SHP77 treated with DMSO at 0.1 percent for 48 hours (cell line): ENCODE data around the gene DHX58.
A peak's percentile ranks its signal among the peaks of the same experiment; 100 is the strongest.

Experiments
- DNase-seq: peaks from one replicate; lab custom pipeline; 2025; lab: John Stamatoyannopoulos, UW

Gene DHX58

DNA sequence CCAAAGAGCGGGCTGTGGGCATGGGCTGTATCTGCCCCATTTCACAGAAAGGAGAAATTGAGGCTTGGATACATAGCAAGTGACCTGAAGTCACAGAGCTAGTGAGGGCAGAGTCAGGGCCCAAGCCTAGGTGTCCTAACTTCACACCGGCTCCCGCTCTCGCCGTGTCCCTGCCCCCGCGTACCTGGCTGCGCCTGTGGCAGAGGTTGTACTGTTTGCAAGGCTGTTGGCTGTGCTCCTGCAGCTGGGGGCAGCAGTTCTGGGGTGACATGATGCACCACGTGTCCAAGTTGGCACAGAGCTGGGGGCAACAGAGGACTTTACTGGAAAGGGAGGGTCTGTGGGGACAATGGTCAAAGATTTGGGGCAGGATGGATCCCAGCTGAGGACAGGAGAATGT lies 3.4 kb downstream of the DHX58 start:
- no peak for DNase-seq

DNA sequence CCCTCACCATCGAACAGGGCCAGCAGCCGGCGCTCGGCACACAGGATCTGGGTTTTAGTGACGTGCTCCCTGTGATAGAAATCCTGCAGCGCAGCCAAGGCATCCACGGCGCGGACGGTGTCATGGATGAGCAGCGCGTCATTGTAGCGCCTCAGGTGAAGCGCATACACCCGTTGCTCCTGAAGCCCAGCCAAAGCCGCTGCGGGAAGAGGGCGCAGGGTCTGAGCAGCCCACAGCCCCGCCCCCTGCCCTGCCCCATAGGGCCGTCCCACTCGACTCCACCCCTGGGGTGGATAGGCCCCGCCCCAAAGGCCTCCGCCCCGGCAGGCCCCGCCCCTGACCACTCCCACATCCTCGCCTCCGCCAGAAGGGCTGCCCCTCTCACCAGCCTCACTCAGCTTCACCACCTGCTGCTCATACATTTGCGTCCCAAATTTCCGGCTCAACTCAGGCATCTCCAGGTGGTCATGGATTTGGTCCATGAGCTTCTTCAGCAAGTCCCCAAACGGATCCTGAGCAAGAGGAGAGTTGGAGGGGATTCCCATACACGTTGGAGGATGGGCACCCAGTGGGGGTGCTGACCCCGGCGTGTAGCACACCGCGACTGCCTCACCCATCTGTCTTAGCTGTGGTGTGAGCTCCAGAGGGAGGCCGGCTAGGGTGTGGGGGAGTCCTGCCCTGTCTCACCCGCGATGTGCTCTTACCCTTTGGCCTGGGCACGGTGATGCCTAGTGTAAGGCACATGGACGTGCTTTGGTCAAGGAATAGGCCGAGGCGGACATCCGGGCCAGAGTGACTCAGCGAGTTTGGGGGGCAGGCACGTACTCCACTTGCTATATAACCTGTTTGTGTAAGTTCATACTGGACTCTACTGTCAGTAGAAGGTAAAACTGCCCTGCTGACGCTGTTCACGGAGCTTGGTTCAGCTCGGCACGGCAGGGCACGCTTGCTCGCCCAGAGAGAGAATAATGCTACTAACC lies 4.6 kb downstream of the DHX58 start:
- DNase-seq, result peak; percentile 78

DNA sequence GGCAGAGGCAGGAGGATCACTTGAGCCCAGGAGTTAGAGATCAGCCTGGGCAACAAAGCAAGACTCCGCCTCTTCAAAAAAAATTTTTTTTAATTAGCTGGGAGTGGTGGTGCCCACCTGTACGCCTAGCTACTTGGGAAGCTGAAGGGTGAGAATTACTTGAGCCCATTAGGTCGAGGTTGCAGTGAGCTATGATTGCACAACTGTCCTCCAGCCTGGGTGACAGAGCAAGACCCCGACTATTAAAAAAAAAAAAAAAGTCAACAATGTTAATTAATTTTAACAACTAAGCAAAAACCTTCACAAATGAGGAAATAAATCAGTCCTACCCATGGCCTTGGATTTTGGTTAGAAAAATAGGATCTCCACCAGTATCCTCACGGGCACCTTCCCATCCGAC lies 5.4 kb downstream of the DHX58 start:
- no peak for DNase-seq

DNA sequence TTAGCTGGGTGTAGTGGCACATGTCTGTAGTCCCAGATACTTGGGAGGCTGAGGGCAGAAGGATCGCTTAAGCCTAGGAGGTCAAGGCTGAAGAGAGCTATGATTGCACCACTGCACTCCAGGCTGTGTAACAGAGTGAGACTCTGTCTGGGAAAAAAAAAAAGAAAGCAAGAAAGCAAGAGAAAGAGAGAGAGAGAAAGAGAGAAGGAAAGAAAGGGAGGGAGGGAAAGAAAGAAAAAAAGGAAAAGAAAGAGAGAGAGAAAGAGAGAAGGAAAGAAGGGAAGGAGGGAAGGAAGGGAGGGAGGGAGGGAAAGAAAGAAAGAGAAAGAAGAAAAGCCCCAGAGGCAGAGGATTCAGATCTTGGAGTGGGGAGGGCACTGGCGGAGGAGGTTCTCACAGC lies 6.5 kb downstream of the DHX58 start:
- no peak for DNase-seq

GRCh38 chr17:42104264-42104663 lies 8.2 kb downstream of the DHX58 start:
- no peak for DNase-seq

GRCh38 chr17:42103221-42103954 lies 9.1 kb downstream of the DHX58 start:
- DNase-seq, result no peak

- peak; percentile 30 for DNase-seq
Observed at GRCh38 chr17:42101513-42102292, 10.8 kb downstream of the DHX58 start.

GRCh38 chr17:42098730-42099399 lies 13.6 kb downstream of the DHX58 start:
- DNase-seq, result no peak

DNA sequence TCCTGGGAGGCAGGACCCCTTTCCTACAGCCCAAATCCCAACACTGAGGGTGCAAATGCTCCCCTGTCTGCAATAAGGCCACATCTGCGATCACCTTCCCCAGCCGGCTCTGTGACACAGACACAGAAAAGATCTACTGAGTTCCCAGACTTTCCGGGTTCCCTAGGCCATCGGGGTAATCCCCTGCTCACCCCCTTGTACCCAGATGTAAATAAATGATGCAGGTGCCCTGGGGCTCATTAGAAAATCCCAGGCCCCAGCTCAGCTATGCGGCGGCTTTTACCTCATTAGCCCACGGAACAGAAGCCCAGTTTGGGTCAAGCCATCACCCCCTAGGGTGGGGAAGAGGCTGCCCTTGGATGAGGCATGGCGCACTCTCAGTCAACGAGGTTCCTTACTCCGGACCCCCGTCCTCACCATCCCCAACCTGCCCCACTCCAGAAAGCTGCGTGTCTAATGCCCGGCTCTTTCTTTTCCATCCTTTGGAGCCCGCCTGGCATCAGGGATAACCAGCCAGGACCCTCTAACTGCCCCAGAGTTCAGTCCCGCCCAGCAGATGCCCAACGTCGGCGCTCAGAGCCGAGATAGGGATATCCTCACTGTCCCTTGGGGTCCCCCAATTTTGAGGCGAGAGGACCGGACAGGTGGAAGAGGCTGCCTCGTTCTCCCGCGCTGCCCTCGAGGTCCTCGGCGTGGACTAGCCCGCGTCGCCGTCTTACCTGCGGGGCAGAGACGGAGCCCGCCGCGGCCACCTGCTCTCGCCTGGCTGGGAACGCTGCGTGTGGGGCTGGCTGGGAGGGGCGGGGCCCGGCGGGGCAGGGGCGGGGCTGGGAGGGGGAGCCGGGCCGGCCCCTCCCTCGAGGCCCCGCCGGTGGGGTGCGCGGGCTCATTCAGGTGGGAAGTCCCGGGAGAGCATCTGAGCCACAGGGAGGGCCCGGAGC lies 14.6 kb downstream of the DHX58 start, which contains the start of gene ZNF385C:
ZNF385C (minus strand) TSS at position 783 of the 941 bp plus-strand sequence. CDS start 35,417 bp downstream, outside the sequence.
- no peak for DNase-seq

- DNase-seq, result no peak
Observed at GRCh38 chr17:42096360-42097111, 16.0 kb downstream of the DHX58 start.

DNA sequence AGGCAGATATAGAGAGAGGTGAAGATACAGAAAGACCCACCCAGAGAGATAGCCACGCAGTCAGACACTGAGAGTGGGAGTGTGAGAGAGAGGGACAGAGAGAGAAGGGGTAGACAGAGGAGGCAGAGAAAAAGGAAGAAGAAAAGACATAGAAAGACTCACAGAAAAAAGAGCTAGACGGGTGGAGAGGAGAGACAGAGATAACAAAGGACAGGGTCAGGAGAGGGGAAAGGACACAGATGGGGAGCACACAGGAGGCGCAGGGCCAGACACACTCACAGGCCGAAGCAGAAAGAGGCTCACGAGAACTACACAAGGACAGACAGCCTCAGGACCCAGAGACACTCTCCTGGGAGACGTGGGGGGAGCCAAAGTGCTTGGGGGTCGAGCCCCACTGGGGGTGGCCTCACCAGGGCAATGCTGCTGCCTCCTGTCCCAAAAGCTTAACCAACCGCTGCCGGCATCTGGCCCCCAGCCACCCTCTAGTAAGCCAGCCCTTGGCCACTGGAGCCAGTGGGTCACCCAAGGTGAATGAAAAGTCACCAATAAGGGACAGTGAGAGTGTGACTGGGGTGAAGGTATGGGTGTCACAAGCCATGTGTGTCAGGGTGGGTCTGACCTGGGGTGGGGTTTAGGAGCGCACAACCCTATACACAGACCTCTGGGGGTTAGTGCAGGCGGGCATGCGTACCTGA lies 18.0 kb downstream of the DHX58 start:
- DNase-seq, result no peak

DNA sequence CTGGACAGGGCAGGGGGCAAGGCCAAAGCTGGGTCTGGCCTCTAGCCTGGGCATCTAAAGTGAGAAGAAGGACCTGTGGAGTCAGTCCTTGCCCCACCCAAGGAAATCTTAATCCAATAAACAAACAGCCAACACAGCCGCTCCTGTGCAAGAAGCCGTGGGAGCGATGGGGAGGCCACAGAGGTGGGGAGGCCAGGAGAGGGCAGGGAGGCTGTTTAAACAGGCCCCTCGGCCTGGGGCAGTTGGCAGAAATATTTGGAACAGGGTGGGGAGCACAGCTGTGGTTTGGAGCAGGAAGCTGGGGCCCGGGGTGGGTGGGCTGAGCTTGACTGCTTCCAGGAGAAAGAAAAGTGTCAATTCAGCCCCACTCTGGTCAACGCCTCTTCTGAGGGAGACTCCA lies 19.6 kb downstream of the DHX58 start:
- no peak for DNase-seq

DNA sequence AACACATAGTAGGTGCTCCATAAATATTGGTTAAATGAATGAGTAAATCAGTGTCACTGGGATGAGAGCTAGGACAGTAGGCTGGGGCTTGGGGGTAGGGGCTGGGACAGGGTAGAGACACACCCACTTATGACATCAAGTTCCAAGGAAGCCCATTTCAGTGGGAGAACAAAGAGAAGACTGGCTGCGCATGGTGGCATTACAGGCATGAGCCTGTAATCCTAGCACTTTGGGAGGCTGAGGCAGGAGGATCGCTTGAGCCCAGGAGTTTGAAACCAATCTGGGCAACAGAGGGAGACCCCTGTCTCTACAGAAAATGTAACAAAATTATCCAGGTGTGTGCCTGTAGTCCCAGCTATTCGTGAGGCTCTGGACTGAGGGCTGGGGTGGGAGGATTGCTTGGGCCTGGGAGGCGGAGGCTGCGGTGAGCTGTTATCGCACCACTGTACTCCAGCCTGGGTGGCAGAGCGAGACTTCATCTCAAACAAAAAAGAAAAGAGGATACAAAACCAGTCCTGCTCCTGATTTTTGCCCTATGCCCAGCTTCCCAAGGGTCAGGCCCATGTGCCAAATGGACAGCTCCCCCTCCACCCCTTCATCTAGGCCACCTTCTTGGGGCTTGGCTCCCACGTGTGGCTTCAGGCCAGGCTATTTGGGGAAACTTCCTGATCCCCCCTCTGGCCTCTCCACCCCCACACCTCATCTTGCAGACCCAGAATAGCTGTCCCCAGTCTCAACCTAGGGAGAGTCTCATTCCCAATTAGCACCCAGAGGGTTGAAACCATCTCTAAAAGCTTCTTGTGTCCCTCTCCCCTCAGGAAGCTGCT lies 21.3 kb downstream of the DHX58 start:
- DNase-seq, result no peak

GRCh38 chr17:42088736-42089135 lies 23.8 kb downstream of the DHX58 start:
- no peak for DNase-seq

- DNase-seq, result no peak
Observed at GRCh38 chr17:42087736-42088705, 24.5 kb downstream of the DHX58 start.

DNA sequence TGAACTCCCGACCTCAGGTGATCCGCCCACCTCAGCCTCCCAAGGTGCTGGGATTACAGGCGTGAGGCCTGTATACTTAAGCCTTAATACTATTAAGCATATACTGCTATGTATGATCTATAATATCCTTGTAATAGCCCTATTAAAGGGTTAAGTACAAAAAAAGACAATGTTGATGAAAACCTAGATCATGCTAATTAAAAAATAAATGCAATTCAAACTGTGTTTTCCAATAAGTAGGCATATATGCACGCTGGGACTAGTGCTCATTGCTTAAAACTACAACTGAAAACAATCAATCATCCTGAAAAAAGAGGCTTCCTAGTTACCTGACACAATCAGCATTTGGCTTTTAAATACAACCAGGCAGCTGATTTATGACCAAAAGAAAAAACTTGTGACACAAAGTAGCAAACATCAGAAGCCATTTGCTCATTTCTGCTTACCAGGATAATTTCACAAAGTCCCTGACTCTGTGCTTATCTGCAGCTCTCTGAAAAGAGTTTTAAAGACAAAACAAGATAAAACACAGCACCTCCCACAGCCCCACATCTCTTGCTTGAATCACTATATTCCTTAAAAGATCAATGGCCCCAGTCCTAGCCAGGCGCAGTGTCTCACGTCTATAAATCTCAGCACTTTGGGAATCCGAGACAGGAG lies 25.3 kb downstream of the DHX58 start:
- DNase-seq, result no peak
